Measurements from ENCODE around the gene GLTP. TPM values are rescaled to one million over a fixed set of nuclear protein-coding genes. Genes with fewer than 3 reads are reported as not detected.

The GLTP gene
- total and polyA plus RNA-seq, 2 of the 13 experiments (the other 11 are each of a cell fraction or from before 2014, with no cell fraction given), result 10.7 to 12.9 TPM

DNA sequence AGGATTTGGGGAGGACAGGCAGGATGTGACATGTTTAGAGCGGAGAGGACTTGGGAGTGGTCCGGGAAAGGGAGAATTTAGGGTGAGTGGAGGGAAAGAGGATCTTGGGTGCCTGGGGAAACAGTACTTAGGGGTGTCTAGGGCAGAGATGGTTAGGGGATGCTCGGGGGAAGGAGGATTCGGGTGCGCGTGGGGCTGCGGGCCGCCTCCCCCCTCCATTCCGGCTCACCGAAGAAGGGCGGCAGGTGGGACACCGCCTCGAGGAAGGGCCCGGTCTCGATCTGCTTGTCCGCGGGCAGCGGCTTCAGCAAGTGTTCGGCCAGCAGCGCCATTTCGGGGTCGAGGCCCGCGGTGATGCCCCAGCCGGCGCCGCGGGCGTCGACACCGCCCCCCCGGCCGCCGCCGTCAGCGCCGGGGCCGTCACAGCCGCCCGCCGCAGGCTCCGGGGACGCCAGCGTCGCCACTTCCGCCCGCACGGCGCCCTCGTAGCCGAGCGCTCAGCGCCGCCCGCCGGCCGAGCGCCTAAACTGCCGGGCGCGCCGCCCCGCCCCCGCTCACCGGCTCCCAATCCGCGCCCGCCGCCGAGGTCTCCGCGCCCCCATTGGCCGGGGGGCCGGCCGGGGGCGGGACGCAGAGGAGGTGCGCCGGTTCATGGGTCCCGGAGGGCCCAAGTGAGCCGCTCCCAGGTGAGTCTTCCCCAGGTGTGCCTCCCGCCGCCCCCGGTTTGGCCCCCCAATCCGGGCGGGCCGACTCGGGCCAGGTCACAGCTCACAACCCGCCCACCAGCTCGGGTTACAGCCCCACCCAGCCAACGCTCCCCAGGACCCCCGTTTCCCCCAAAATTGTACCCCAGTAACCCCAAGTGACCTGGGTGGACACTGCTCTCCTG lies at the start of gene GLTP (continued):
- TF ChIP-seq ARNT2 (CRISPR knock-in tag; IDR thresholded peaks at IDR 0.05; ENCODE audit: low read depth), result 0 out of 2 replicates have a peak, but pooled peaks have one; percentile 44
- 0 out of 2 replicates have a peak, but pooled peaks have one; percentile 19 for TF ChIP-seq KDM2A (CRISPR knock-in tag; IDR thresholded peaks at IDR 0.05; ENCODE audit: borderline replicate concordance, low read depth)
- peak; percentile 29 for TF ChIP-seq HNRNPK (IDR thresholded peaks at IDR 0.05; ENCODE audit: low read depth, low read length, poor library complexity, severe bottlenecking)
- no peak for TF ChIP-seq ZNF839 (CRISPR knock-in tag; IDR thresholded peaks at IDR 0.05; ENCODE audit: borderline replicate concordance)
- TF ChIP-seq CAMTA2 (CRISPR knock-in tag; IDR thresholded peaks at IDR 0.05; ENCODE audit: borderline replicate concordance), result no peak
- peak; percentile 48 for TF ChIP-seq ZFY (CRISPR knock-in tag; IDR thresholded peaks at IDR 0.05)
- TF ChIP-seq, protein P1, sequence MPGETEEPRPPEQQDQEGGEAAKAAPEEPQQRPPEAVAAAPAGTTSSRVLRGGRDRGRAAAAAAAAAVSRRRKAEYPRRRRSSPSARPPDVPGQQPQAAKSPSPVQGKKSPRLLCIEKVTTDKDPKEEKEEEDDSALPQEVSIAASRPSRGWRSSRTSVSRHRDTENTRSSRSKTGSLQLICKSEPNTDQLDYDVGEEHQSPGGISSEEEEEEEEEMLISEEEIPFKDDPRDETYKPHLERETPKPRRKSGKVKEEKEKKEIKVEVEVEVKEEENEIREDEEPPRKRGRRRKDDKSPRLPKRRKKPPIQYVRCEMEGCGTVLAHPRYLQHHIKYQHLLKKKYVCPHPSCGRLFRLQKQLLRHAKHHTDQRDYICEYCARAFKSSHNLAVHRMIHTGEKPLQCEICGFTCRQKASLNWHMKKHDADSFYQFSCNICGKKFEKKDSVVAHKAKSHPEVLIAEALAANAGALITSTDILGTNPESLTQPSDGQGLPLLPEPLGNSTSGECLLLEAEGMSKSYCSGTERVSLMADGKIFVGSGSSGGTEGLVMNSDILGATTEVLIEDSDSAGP (CRISPR knock-in tag; IDR thresholded peaks at IDR 0.05; ENCODE audit: borderline replicate concordance), result peak; percentile 42; the same call in 1 of the 2 replicates
- TF ChIP-seq PHF8 (CRISPR knock-in tag; IDR thresholded peaks at IDR 0.05), result 0 out of 2 replicates have a peak, but pooled peaks have one; percentile 30
- peak; percentile 82 for TF ChIP-seq SP2 (CRISPR knock-in tag; IDR thresholded peaks at IDR 0.05)
- no peak for TF ChIP-seq ZNF772 (CRISPR knock-in tag; IDR thresholded peaks at IDR 0.05)
- no peak for TF ChIP-seq GATA4 (IDR thresholded peaks at IDR 0.05; ENCODE audit: borderline replicate concordance, low read depth)
- peak; percentile 80 for TF ChIP-seq GABPB1 (CRISPR knock-in tag; IDR thresholded peaks at IDR 0.05)
- no peak for TF ChIP-seq MAZ (IDR thresholded peaks at IDR 0.05; ENCODE audit: borderline replicate concordance, low read depth, low read length)
- peak; percentile 52; the same call in 1 of the 2 replicates for TF ChIP-seq MAZ (CRISPR knock-in tag; IDR thresholded peaks at IDR 0.05; ENCODE audit: low read depth)
- peak; percentile 91 for TF ChIP-seq SP4 (CRISPR knock-in tag; IDR thresholded peaks at IDR 0.05)
- peak; percentile 22; the same call in 1 of the 2 replicates for TF ChIP-seq ZMAT3 (CRISPR knock-in tag; conservative IDR thresholded peaks at IDR 0.05)
- TF ChIP-seq SAP130 (CRISPR knock-in tag; IDR thresholded peaks at IDR 0.05; ENCODE audit: low read depth), result peak; percentile 57; the same call in 1 of the 2 replicates
- 0 out of 2 replicates have a peak, but pooled peaks have one; percentile 22 for TF ChIP-seq ZNF782 (CRISPR knock-in tag; IDR thresholded peaks at IDR 0.05; ENCODE audit: borderline replicate concordance)
- TF ChIP-seq, protein P2, sequence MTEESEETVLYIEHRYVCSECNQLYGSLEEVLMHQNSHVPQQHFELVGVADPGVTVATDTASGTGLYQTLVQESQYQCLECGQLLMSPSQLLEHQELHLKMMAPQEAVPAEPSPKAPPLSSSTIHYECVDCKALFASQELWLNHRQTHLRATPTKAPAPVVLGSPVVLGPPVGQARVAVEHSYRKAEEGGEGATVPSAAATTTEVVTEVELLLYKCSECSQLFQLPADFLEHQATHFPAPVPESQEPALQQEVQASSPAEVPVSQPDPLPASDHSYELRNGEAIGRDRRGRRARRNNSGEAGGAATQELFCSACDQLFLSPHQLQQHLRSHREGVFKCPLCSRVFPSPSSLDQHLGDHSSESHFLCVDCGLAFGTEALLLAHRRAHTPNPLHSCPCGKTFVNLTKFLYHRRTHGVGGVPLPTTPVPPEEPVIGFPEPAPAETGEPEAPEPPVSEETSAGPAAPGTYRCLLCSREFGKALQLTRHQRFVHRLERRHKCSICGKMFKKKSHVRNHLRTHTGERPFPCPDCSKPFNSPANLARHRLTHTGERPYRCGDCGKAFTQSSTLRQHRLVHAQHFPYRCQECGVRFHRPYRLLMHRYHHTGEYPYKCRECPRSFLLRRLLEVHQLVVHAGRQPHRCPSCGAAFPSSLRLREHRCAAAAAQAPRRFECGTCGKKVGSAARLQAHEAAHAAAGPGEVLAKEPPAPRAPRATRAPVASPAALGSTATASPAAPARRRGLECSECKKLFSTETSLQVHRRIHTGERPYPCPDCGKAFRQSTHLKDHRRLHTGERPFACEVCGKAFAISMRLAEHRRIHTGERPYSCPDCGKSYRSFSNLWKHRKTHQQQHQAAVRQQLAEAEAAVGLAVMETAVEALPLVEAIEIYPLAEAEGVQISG (CRISPR knock-in tag; IDR thresholded peaks at IDR 0.05), result peak; percentile 57
- no peak for TF ChIP-seq FOXJ3 (CRISPR knock-in tag; IDR thresholded peaks at IDR 0.05; ENCODE audit: borderline replicate concordance)
- TF ChIP-seq, protein P3, sequence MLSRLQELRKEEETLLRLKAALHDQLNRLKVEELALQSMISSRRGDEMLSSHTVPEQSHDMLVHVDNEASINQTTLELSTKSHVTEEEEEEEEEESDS (CRISPR knock-in tag; IDR thresholded peaks at IDR 0.05; ENCODE audit: borderline replicate concordance), result no peak
- TF ChIP-seq ZNF234 (CRISPR knock-in tag; conservative IDR thresholded peaks at IDR 0.05), result no peak
- peak; percentile 44; the same call in 1 of the 2 replicates for TF ChIP-seq ELF3 (CRISPR knock-in tag; IDR thresholded peaks at IDR 0.05)
- TF ChIP-seq, protein P4, sequence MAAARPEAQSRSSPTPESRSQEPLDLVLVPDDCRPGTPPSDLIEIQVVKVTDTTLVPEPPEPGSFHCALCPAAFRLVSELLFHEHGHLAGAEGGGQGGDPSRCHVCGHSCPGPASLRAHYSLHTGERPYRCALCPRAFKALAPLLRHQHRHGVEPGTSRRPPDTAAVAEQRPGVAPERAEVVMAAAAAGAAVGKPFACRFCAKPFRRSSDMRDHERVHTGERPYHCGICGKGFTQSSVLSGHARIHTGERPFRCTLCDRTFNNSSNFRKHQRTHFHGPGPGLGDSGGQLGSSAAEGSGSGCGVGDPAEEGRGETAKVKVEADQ (CRISPR knock-in tag; IDR thresholded peaks at IDR 0.05; ENCODE audit: borderline replicate concordance), result 0 out of 2 replicates have a peak, but pooled peaks have one; percentile 31
